Measurements from ENCODE around the gene CXXC5.
"Not testable (repeated sequence)": the region's sequence is repeated elsewhere in the genome, so short reads cannot be mapped to it uniquely, and the experiment has no call there.

CXXC5 gene

DNA sequence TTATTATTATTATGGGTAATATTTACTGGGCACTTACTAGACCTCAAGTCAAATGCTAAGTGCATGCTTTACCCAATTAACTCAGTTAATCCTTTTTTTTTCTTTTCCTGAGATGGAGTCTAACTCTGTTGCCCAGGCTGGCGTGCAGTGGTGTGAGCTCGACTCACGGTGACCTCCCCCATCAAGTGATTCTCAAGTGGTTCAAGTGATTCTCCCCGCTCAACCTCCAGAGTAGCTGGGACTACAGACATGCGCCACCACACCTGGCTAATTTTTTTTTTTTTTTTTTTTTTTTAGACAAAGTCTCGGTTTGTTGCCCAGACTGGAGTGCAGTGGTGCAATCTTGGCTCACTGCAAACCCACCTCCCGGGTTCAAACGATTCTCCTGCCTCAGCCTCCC is 69.1 kb downstream of the CXXC5 start:
- H3K9me3 ChIP-seq (ENCODE audit: control insufficient read depth, low read length): no peaks in the 10 kb centered on the region
- WGBS, 2 experiments: 95% methylated on average over 8 of the region's 8 CpGs

GRCh38 chr5:139718403-139718802 is 70.3 kb downstream of the CXXC5 start:
- H3K4me1 ChIP-seq (ENCODE audit: control insufficient read depth, insufficient read depth, low read length); H3K9me3 ChIP-seq (ENCODE audit: control insufficient read depth, low read length): not testable (repeated sequence)
- WGBS, 2 experiments: 88 to 93% methylated on average over 2 of the region's 2 CpGs

More for the DNA sequence above, 69.1 kb downstream of the CXXC5 start:
- Histone ChIP-seq H3K4me3 (ENCODE audit: insufficient read depth, low read depth, low read length) (no peak overlapping the region), H3K36me3 (ENCODE audit: control insufficient read depth, insufficient read depth, low read length) (no peaks in the 10 kb centered on the region), H3K27ac (ENCODE audit: insufficient read depth, low read depth, low read length, poor library complexity, severe bottlenecking) (no peak overlapping the region), H3K27me3 (ENCODE audit: control insufficient read depth, insufficient read depth, low read length, poor library complexity, severe bottlenecking) (no peaks in the 10 kb centered on the region), H3K4me1 (ENCODE audit: control insufficient read depth, insufficient read depth, low read length) (peaks cover 3% of the 10 kb centered on the region)

DNA sequence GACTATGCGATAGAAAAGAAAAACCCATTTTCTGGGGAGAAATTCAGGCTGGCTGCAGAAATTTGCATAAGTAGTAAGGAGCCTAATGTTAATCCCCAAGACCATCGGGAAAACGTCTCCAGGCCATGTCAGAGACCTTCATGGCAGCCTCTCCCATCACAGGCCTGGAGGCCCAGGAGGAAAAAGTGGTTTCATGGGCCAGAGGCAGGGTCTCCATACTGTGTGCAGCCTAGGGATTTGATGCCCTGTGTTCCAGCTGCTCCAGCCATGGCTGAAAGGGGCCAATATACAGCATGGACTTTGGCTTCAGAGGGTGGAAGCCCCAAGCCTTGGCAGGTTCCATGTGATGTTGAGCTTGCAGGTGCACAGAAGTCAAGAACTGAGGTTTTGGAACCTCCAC is 71.8 kb downstream of the CXXC5 start:
- H3K4me1 ChIP-seq (ENCODE audit: control insufficient read depth, insufficient read depth, low read length); H3K9me3 ChIP-seq (ENCODE audit: control insufficient read depth, low read length); H3K36me3 ChIP-seq (ENCODE audit: control insufficient read depth, insufficient read depth, low read length); H3K27ac ChIP-seq (ENCODE audit: insufficient read depth, low read depth, low read length, poor library complexity, severe bottlenecking); H3K27me3 ChIP-seq (ENCODE audit: control insufficient read depth, insufficient read depth, low read length, poor library complexity, severe bottlenecking); H3K4me3 ChIP-seq (ENCODE audit: insufficient read depth, low read depth, low read length): not testable (repeated sequence)
- 93 to 95% methylated on average over 3 of the region's 3 CpGs for WGBS, 2 experiments

More at GRCh38 chr5:139718403-139718802, 70.3 kb downstream of the CXXC5 start:
- not testable (repeated sequence) for H3K36me3 ChIP-seq (ENCODE audit: control insufficient read depth, insufficient read depth, low read length); H3K27me3 ChIP-seq (ENCODE audit: control insufficient read depth, insufficient read depth, low read length, poor library complexity, severe bottlenecking); H3K27ac ChIP-seq (ENCODE audit: insufficient read depth, low read depth, low read length, poor library complexity, severe bottlenecking); H3K4me3 ChIP-seq (ENCODE audit: insufficient read depth, low read depth, low read length)

DNA sequence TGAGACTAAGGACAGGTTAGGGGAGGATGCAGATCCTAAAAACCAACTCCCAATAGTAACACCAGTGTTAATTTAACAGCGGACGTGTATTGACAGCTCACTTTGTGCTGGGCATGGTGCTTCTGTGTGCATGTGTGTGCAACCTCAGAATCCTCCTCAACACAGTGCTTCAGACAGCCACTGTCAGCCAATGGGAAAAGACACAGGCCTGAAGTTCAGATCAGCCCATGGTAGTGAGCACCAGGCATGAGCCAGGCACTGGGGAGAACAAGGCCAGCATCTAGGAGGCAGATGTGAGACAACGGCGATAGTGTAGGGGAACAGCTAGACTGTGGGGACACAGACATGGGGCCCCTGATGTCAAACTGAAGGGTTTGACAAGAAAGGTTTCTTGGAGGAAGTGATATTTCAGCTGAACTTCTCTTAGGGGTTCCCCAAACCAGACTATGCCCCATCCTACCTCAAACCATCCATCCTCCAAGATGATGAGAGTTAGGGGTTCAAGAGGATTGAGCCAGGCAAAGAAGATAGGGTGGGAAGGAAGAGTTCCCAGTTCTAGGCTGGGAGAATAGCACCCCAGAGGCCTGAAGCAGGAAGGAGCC is 75.9 kb downstream of the CXXC5 start:
- Histone ChIP-seq H3K27ac (ENCODE audit: insufficient read depth, low read depth, low read length, poor library complexity, severe bottlenecking) (no peak overlapping the region), H3K36me3 (ENCODE audit: control insufficient read depth, insufficient read depth, low read length) (no peaks in the 10 kb centered on the region), H3K4me3 (ENCODE audit: insufficient read depth, low read depth, low read length) (no peak overlapping the region), H3K4me1 (ENCODE audit: control insufficient read depth, insufficient read depth, low read length) (no peaks in the 10 kb centered on the region), H3K9me3 (ENCODE audit: control insufficient read depth, low read length) (no peaks in the 10 kb centered on the region), H3K27me3 (ENCODE audit: control insufficient read depth, insufficient read depth, low read length, poor library complexity, severe bottlenecking) (no peaks in the 10 kb centered on the region)
- WGBS, 2 experiments: 96 to 97% methylated on average over 4 of the region's 4 CpGs

- no peak overlapping the region for H3K27ac ChIP-seq (ENCODE audit: insufficient read depth, low read depth, low read length, poor library complexity, severe bottlenecking)
- H3K4me3 ChIP-seq (ENCODE audit: insufficient read depth, low read depth, low read length): no peak overlapping the region
- no peaks in the 10 kb centered on the region for H3K9me3 ChIP-seq (ENCODE audit: control insufficient read depth, low read length)
- no peaks in the 10 kb centered on the region for H3K36me3 ChIP-seq (ENCODE audit: control insufficient read depth, insufficient read depth, low read length)
- no peaks in the 10 kb centered on the region for H3K4me1 ChIP-seq (ENCODE audit: control insufficient read depth, insufficient read depth, low read length)
- 86 to 89% methylated on average over 13 of the region's 13 CpGs for WGBS, 2 experiments
- no peaks in the 10 kb centered on the region for H3K27me3 ChIP-seq (ENCODE audit: control insufficient read depth, insufficient read depth, low read length, poor library complexity, severe bottlenecking)
Observed at GRCh38 chr5:139725073-139725830, 77.1 kb downstream of the CXXC5 start.

DNA sequence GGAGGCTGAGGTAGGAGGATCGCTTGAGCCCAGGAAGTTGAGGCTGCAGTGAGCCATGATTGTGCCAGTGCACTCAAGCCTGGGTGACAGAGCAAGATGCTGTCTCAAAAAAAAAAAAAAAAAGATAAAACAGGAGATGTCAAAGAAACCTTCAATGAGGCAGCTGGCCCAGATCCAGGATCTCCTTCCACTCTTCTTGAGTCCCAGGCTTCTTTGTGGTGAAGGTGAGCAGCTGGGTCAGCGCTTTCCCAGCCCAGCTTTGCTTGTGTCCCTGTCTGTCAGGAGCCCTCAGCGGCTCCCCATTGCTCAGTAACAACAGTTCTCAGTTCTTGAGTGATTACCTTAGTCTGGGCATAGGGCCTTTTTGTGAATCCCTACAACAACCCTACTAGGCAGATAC is 78.1 kb downstream of the CXXC5 start:
- Histone ChIP-seq H3K4me1 (ENCODE audit: control insufficient read depth, insufficient read depth, low read length) (no peaks in the 10 kb centered on the region), H3K27me3 (ENCODE audit: control insufficient read depth, insufficient read depth, low read length, poor library complexity, severe bottlenecking) (no peaks in the 10 kb centered on the region), H3K9me3 (ENCODE audit: control insufficient read depth, low read length) (no peaks in the 10 kb centered on the region), H3K36me3 (ENCODE audit: control insufficient read depth, insufficient read depth, low read length) (no peaks in the 10 kb centered on the region), H3K4me3 (ENCODE audit: insufficient read depth, low read depth, low read length) (no peak overlapping the region), H3K27ac (ENCODE audit: insufficient read depth, low read depth, low read length, poor library complexity, severe bottlenecking) (no peak overlapping the region)
- WGBS, 2 experiments: 87 to 91% methylated on average over 3 of the region's 3 CpGs

DNA sequence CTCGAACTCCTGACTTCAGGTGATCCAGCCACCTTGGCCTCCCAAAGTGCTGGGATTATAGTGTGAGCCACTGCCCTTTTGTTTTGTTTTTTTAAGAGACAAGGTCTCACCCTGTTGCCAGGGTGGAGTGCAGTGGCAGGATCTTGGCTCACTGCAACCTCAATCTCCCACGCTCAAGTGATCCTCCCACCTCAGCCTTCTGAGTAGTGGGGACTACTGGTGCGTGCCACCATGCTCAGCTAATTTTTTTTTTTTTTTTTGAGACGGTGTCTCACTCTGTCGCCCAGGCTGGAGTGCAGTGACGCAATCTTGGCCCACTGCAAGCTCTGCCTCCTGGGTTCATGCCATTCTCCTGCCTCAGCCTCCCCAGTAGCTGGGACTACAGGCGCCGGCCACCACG is 79.5 kb downstream of the CXXC5 start:
- 94 to 96% methylated on average over 9 of the region's 9 CpGs for WGBS, 2 experiments
- H3K4me3 ChIP-seq (ENCODE audit: insufficient read depth, low read depth, low read length): not testable (repeated sequence)

DNA sequence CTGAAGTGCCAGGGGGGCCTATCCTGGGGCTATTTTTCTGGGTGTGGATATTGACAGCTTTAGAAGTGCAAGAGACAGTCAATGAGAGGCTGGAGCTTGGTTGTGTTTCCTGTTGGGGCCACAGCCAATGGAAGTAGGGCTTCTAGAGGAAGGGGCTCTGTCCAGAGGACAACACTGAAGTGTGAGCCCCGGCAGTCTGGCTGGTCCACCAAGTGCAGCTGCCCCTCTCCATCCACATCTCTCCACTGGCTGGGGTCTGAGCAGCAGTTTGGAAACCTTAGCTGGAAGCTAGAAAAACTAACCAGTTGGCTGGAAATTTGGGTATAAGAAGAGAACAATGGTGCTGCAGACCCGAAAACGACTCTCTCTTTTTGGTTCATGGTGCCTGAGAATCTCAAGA is 83.1 kb downstream of the CXXC5 start:
- Histone ChIP-seq H3K27ac (ENCODE audit: insufficient read depth, low read depth, low read length, poor library complexity, severe bottlenecking) (no peak overlapping the region), H3K36me3 (ENCODE audit: control insufficient read depth, insufficient read depth, low read length) (no peaks in the 10 kb centered on the region), H3K4me3 (ENCODE audit: insufficient read depth, low read depth, low read length) (no peak overlapping the region), H3K27me3 (ENCODE audit: control insufficient read depth, insufficient read depth, low read length, poor library complexity, severe bottlenecking) (no peaks in the 10 kb centered on the region), H3K9me3 (ENCODE audit: control insufficient read depth, low read length) (no peaks in the 10 kb centered on the region), H3K4me1 (ENCODE audit: control insufficient read depth, insufficient read depth, low read length) (peaks cover 7% of the 10 kb centered on the region)
- 82 to 88% methylated on average over 3 of the region's 3 CpGs for WGBS, 2 experiments

More for the DNA sequence above, 79.5 kb downstream of the CXXC5 start:
- not testable (repeated sequence) for H3K4me1 ChIP-seq (ENCODE audit: control insufficient read depth, insufficient read depth, low read length); H3K36me3 ChIP-seq (ENCODE audit: control insufficient read depth, insufficient read depth, low read length); H3K9me3 ChIP-seq (ENCODE audit: control insufficient read depth, low read length); H3K27me3 ChIP-seq (ENCODE audit: control insufficient read depth, insufficient read depth, low read length, poor library complexity, severe bottlenecking); H3K27ac ChIP-seq (ENCODE audit: insufficient read depth, low read depth, low read length, poor library complexity, severe bottlenecking)

- Histone ChIP-seq H3K9me3 (ENCODE audit: control insufficient read depth, low read length) (no peaks in the 10 kb centered on the region), H3K4me3 (ENCODE audit: insufficient read depth, low read depth, low read length) (no peak overlapping the region), H3K4me1 (ENCODE audit: control insufficient read depth, insufficient read depth, low read length) (peaks cover 7% of the 10 kb centered on the region), H3K27me3 (ENCODE audit: control insufficient read depth, insufficient read depth, low read length, poor library complexity, severe bottlenecking) (no peaks in the 10 kb centered on the region), H3K27ac (ENCODE audit: insufficient read depth, low read depth, low read length, poor library complexity, severe bottlenecking) (no peak overlapping the region), H3K36me3 (ENCODE audit: control insufficient read depth, insufficient read depth, low read length) (no peaks in the 10 kb centered on the region)
- 86 to 100% methylated on average over 2 of the region's 2 CpGs for WGBS, 2 experiments
Observed at GRCh38 chr5:139732019-139732418, 83.9 kb downstream of the CXXC5 start.

DNA sequence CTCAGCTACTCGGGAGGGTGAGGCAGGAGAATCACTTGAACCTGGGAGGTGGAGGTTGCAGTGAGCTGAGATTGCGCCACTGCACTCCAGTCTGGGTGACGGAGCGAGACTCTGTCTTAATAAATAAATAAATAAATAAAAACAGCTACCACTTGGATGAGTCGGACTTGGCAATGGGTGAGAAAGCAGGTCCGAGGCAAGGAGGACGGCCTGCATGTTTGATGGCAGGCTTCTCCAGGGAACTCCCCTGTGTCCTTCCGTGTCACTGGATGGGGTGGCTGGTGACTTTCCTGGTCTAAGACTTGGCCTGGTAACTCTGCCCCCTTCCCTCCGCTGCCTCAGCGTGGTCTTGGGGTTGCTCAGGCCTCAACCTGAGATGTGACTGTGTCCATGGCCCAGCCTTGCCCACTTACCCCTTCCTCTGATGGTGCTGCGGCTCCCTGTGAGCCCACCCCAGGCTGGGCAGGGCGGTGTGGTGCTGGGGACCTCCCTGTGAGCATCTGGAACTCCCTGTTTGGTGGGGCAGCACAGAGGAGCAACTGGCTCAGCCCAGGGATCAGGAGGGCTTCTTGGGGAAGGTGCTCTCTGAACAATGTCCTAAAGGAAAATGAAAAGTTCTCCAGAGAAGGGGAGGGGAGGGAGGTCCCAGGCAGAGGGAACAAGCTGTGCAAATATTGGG is 85.0 kb downstream of the CXXC5 start:
- no peak overlapping the region for H3K27ac ChIP-seq (ENCODE audit: insufficient read depth, low read depth, low read length, poor library complexity, severe bottlenecking)
- 89 to 93% methylated on average over 10 to 12 of the region's 12 CpGs for WGBS, 2 experiments
- H3K4me3 ChIP-seq (ENCODE audit: insufficient read depth, low read depth, low read length): no peak overlapping the region

More for the DNA sequence above, 85.0 kb downstream of the CXXC5 start:
- Histone ChIP-seq H3K9me3 (ENCODE audit: control insufficient read depth, low read length) (no peaks in the 10 kb centered on the region), H3K27me3 (ENCODE audit: control insufficient read depth, insufficient read depth, low read length, poor library complexity, severe bottlenecking) (no peaks in the 10 kb centered on the region), H3K36me3 (ENCODE audit: control insufficient read depth, insufficient read depth, low read length) (no peaks in the 10 kb centered on the region), H3K4me1 (ENCODE audit: control insufficient read depth, insufficient read depth, low read length) (peaks cover 7% of the 10 kb centered on the region)
